ENCODE results near the gene CDH23.

CDH23 gene

DNA sequence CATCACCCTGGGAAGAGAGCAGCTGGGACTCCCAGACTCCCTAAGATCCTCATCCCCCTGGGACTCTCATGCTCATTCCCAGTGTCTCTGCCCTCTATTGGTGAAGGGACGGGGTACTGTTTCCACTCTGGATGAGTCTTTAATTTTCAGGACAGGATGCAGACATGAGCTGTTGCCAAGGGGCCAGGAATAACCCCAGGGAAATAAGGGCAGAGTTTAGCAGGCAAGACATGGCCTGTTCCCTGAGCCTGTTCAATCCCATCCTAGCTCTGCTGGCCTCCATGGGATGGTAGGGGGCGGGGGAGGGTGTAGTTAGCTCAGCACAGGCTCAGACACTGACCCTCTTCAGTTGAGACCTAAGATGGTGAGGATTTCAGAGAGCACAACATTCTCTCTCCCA is 308.9 kb downstream of the CDH23 start:
- Histone ChIP-seq H3K79me2 (no peaks in the 10 kb centered on the region), H3K4me1 (no peaks in the 10 kb centered on the region), H3K27me3 (ENCODE audit: control insufficient read depth, insufficient read depth, low read length) (no peaks in the 10 kb centered on the region), H3K4me2 (ENCODE audit: low read length) (no peak overlapping the region), H3K4me3 (ENCODE audit: low read depth, low read length) (no peak overlapping the region), H3K27ac (no peak overlapping the region), H3K9me3 (ENCODE audit: control insufficient read depth, low read length) (no peaks in the 10 kb centered on the region), H3K36me3 (ENCODE audit: control insufficient read depth, insufficient read depth, low read length) (no peaks in the 10 kb centered on the region), H3K9ac (no peak overlapping the region), H2AFZ (no peak overlapping the region)
- TF ChIP-seq, protein P1, sequence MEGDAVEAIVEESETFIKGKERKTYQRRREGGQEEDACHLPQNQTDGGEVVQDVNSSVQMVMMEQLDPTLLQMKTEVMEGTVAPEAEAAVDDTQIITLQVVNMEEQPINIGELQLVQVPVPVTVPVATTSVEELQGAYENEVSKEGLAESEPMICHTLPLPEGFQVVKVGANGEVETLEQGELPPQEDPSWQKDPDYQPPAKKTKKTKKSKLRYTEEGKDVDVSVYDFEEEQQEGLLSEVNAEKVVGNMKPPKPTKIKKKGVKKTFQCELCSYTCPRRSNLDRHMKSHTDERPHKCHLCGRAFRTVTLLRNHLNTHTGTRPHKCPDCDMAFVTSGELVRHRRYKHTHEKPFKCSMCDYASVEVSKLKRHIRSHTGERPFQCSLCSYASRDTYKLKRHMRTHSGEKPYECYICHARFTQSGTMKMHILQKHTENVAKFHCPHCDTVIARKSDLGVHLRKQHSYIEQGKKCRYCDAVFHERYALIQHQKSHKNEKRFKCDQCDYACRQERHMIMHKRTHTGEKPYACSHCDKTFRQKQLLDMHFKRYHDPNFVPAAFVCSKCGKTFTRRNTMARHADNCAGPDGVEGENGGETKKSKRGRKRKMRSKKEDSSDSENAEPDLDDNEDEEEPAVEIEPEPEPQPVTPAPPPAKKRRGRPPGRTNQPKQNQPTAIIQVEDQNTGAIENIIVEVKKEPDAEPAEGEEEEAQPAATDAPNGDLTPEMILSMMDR (IDR thresholded peaks at IDR 0.05): no peak

- Histone ChIP-seq H3K27me3 (ENCODE audit: control insufficient read depth, insufficient read depth, low read length) (no peaks in the 10 kb centered on the region), H3K27ac (no peak overlapping the region), H3K9me3 (ENCODE audit: control insufficient read depth, low read length) (no peaks in the 10 kb centered on the region), H3K4me1 (no peaks in the 10 kb centered on the region), H2AFZ (no peak overlapping the region), H3K4me2 (ENCODE audit: low read length) (no peak overlapping the region), H3K79me2 (no peaks in the 10 kb centered on the region), H3K36me3 (ENCODE audit: control insufficient read depth, insufficient read depth, low read length) (no peaks in the 10 kb centered on the region), H3K9ac (no peak overlapping the region), H3K4me3 (ENCODE audit: low read depth, low read length) (no peak overlapping the region)
- TF ChIP-seq, protein P1 (IDR thresholded peaks at IDR 0.05): no peak
These were observed 309.7 kb downstream of the CDH23 start for GRCh38 chr10:71706216-71707121.

- Histone ChIP-seq H3K9me3 (ENCODE audit: control insufficient read depth, low read length) (no peaks in the 10 kb centered on the region), H3K27me3 (ENCODE audit: control insufficient read depth, insufficient read depth, low read length) (no peaks in the 10 kb centered on the region), H3K4me2 (ENCODE audit: low read length) (no peak overlapping the region), H3K4me3 (ENCODE audit: low read depth, low read length) (no peak overlapping the region), H2AFZ (no peak overlapping the region), H3K79me2 (no peaks in the 10 kb centered on the region), H3K36me3 (ENCODE audit: control insufficient read depth, insufficient read depth, low read length) (no peaks in the 10 kb centered on the region), H3K4me1 (no peaks in the 10 kb centered on the region), H3K9ac (no peak overlapping the region), H3K27ac (no peak overlapping the region)
- TF ChIP-seq, protein P1 (IDR thresholded peaks at IDR 0.05): no peak
These were observed 310.6 kb downstream of the CDH23 start for GRCh38 chr10:71707240-71707789.

- Histone ChIP-seq H2AFZ (no peak overlapping the region), H3K36me3 (ENCODE audit: control insufficient read depth, insufficient read depth, low read length) (no peaks in the 10 kb centered on the region), H3K4me2 (ENCODE audit: low read length) (no peak overlapping the region), H3K9ac (no peak overlapping the region), H3K9me3 (ENCODE audit: control insufficient read depth, low read length) (no peaks in the 10 kb centered on the region), H3K79me2 (no peaks in the 10 kb centered on the region), H3K27me3 (ENCODE audit: control insufficient read depth, insufficient read depth, low read length) (no peaks in the 10 kb centered on the region), H3K4me1 (no peaks in the 10 kb centered on the region), H3K27ac (no peak overlapping the region), H3K4me3 (ENCODE audit: low read depth, low read length) (no peak overlapping the region)
- TF ChIP-seq, protein P1 (IDR thresholded peaks at IDR 0.05): peak; percentile 56
These were observed 311.6 kb downstream of the CDH23 start for GRCh38 chr10:71708301-71708703.
